GM19463 (cell line): Measurements from ENCODE around the gene DYNLT4.
"Not testable (repeated sequence)": the region's sequence is repeated elsewhere in the genome, so short reads cannot be mapped to it uniquely, and the experiment has no call there.

Source experiments
- ATAC-seq: cut with Tn5 transposase; IDR thresholded peaks from one replicate; pipeline ENCODE4 v1.9.1; 2021; ENCODE audit warnings: mild to moderate bottlenecking, moderate library complexity; ENCODE audit not compliant: unreplicated experiment

The DYNLT4 gene

DNA sequence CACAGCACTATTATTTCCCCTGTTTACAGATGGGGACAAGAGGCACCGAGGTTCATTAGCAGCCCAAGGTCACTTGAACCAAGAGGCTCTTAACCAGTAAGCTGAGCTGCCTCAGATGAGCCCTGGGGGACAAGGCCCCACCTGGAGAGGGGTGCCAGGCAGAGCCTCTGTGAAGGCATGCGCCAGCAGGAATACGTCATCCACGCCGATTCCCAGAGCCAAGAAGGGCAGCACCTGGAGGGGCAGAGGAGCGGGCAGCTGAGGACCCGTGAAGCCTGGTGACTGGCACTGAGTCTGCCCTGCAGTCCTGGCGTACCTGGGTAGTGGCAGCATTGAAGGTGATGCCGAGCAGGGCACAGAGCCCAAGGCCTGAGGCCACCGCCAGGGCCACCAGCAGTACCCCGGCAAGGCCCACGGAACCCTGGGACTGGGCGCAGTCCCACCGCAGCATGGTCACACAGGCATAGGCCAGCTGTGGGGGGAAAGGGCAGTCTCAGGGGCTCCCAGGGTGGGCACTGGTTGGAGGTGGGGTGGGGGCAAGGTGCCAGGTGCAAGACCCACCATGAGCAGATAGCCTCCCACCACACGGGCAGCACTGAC lies 21.8 kb upstream of the DYNLT4 start:
- ATAC-seq = no peak

DNA sequence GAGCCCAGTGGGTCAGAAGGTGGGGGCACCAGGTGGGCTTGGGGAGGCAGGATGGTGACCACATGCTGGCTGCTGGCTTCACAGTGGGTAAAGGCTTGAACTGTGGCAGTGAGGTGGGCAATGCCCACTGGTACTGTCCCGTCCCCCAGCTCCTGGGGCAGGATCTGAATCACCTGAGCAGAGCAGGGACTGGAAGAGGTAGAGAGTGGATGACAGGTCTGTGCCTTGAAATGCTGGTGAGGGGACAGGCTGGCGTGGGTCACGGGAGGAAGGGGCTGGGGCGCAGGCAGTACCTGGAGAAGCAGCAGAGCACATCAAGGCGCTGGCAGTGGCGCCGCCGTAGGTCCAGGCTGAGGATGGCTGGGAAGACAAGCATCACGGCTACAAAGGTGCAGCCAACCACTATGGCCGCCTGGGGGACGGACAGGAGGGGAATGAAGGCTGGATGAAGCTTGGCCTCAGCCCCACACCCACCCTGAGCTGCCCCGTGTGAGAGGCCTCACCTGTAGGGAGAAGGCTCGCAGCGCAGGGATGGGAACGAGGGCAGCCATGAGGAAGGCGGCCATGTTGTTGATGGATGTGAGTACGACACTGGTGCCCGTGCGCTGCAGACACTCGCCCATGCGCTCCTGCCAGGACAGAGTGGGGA lies 21.0 kb upstream of the DYNLT4 start:
- ATAC-seq = no peak

DNA sequence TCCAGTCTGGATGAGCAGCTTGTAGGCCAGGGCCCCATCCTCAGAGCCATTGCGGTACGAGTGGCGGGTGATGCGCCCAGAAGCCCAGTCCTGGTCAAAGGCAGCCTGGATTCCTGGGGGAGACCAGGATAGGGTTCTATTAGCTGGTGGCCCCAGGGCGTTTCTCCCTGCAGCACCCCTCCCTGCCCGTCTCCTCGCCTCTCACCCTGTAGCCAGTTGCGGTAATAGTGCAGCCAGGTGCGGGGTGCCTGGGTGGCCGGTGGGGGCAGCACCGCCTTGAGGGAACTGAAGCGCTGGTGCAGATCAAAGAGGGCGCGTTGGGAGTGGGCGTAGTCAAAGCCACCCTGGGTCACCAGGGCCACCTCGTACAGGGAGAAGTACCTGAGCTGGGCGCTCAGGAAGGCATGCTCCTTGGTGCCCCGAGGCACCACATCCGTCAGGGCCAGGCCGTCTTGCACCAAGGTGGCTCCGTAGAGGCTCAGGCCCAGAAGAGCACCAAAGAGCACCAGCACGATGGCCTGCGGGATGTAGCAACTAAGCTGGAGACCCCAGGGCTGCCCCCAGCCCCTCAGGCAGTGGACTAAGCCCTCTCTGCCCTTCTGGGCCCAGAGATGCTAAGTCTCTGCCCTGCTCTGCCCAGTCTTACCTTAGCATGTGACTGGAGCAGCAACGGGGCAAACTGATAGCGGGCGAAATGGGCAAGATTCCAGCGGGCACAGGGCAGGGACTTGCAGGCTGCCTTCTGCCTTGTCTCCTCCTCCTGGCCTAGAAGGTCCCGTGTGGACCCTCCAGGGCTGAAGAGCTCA lies 20.2 kb upstream of the DYNLT4 start:
- ATAC-seq = no peak

DNA sequence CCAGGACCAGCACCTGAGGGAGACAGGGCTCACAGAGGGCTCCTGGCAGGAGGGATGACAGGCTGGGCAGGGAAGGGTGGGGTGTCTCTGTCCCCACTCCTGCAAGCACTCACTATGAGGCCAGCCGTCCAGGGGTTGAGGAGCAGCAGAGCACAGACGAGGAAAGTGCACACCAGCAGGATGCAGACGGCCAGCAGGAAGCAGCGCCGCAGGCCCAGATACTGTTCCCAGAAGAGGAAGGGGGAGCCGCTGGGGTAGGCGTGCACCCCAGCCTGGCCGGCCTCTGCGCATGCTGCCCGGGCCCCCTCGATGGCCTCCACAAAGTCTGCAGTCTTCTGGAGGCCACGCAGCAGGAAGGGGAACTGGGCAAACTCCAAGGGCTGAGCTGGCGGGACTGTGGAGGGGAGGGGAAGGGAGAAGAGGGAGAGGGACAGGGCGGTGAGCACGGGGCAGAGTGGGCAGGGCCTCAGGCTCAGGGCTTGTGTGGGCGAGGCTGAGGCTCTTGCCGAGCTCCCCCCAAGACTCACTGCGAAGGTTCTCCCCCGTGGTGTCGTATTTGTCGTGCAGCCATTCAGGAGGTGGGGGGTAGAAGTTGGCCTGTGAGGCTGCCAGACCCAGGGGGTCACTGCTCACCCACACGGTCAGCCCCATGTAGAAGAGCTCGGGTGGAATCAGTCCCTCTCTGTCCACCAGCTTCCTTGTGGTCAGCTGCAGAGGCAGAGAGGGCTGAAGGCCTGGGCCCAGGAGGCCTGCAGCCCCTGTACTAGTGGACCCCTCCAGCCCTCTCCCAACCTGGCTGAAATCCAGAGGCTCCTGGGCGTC lies 19.4 kb upstream of the DYNLT4 start:
- ATAC-seq = no peak

DNA sequence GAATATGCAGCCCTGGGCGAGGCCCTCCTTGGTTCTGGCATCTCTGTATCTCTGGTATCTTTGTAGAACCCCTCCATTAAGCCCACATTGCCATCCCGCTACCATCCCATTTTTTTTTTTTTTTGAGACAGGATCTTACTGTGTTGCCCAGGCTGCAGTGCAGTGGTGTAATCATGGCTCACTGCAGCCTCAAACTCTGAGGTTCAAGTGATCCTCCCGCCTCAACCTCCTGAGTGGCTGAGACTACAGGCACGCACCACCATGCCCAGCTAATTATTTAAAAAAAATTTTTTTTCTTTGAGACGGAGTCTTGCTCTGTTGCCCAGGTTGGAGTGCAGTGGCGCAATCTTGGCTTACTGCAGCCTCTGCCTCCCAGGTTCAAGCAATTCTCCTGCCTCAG lies 17.2 kb upstream of the DYNLT4 start:
- not testable (repeated sequence) for ATAC-seq

DNA sequence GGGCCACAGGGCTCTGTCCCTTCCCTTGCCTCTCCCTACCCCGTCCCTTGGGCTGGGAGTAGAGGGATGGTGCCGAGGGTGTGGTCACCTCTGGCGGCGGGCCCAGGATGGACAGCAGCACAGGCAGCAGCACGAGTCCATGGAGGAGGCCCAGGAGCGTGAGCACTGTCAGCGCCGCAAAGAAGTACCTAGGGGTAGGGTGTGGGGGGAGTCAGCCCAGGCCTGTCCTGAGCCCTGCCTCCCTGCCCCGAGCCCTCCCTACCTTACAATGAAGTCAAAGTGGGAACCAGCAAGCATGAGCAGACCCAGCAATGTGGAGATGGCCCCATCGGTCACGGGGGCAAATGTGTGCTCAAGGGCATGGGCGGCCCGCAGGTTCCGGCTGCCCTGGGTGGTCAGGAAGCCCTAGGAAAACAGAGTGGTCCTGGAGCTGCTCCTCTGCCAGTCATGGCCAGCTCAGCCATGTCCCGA lies 15.9 kb upstream of the DYNLT4 start:
- ATAC-seq = no peak

DNA sequence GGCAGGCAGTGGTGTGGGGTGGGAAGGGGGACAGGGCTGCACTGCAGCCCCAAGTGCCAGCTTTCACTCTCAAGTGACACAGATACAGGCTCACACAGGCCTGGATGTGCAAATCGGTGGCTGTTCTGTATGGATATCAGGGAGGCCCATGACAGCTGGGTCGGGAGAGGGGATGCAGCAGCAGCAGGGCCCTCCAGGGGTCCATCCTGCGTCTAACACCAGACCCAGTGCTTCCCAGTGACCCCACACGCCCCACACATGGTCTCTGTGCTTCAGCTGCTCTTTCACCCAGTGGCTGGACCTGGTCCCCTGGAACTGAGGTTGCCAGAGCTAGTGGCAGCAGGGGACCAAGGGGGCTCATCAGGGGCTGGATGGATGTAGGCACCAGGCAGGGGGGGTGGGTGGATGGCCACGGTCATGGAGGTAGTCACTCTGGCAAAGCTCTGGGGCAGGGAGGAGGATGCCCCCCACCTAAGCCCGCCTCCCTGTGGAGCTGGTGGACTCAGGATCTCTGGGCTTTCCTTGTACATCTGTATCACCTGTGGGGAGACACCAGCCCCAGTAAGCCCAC lies 15.1 kb upstream of the DYNLT4 start:
- no peak for ATAC-seq

DNA sequence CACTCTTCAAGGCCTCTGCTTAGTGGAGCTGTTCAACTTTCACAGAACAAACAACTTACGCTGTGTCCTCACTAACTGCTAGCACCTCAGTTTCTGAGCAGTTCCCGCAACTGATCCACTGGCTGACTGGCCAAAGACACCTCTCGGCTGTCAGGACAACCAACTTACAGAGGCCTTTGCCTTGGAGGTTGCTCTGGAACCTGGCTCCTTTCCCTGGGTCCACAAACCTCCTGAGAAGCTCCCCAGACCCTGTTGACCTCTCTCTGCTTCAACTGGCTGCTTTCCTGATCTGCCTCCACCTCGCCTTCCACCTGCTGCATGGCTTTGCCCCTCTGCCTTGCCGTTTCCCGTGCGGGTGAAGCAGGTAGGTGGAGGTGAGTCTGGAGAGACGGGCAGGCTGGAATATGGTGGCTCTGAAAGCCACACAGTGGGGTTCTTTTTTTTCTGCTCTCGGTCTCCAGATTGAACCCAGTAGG lies 14.1 kb upstream of the DYNLT4 start:
- no peak for ATAC-seq

DNA sequence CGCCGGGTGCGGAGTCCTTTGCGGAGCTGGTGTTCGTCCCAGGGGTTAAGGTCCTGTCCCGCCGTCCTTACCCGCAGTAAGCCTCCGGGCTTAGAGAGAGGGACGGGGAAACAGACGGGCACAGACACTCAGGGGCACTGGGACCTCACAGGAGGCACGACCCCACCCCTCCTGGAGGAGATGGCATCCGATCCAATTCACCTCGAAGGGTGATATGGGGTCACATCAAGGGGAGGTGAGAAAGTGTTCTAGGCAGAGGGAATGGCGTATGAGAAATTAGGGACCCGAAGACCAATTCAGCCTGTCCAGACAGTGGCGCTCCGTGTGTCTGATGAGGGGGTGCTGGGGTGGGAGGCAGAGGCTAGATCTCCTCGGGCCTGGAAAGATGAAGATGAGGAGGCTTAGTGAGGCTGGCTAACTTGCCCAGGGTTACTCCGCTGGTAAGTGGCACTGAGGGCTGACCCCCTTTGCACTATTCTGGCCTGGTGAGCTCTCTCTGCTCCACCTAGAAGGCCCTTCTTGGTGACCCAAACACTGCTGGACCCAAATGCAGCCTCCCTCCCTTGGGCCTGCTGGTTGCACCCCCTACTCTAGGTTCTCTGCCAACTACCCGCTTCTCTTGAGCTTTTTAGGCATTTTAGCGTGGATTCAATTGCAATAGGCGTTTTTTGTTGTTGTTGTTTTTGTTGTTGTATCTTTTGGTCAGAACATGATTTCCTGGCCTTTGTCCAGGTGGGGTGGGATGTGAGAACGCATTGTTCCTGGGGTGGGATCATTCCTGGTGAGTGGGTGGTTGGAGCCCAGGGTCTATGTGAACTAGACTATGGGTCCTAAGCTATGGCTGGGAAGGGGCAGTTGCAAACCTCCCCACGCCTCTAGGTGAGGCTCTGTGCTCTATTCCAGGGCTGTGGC lies 13.4 kb upstream of the DYNLT4 start:
- ATAC-seq = no peak

DNA sequence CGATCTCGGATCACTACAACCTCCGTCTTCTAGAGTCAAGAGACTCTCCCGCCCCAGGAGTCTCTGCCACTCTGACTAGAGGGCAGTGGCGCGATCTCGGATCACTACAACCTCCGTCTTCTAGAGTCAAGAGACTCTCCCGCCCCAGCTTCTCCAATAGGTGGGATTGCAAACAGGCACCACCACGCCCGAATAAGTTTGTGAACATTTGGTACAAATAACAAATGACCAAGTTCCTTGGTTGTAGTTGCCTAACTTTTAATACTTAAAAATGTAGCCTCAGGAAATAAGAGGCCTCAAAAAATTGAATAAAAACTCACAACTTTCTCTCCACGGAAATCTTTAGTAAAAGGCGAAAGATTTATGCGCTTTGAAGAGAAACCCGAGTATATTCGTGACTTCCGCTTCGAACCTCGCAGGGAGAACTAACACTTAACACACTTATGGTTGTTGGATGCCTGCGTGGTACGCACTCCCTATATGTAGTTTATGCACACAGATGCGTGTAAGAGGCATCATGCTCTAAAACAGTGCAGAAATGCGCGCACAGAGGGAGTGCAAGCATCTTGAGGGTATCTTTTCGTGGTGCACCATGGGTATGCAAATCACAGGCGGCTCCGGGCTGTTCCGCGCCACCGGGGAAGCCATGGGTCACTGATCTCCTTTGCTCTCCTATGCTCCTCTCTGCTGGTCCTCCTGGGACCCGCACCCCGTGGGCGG lies 12.6 kb upstream of the DYNLT4 start:
- peak; percentile 74 for ATAC-seq

DNA sequence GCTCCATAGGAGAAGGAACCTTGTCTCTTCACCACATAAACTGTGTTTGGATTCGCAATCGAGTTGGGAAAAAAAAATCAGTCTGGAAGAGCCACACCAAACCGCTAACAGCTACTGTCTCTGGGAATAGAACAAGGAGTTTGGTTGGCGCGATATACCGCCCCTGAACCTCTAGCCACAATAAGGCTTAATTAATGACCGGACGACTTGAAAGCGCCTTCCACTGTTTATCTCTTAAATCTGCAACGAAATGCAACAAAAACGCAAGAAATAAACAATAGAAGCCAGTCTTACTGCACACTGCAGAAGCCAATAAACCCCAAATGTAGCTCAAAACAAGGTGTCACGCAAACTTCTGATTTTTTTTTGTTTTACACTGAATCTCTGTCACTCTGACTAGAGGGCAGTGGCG lies 12.1 kb upstream of the DYNLT4 start:
- no peak for ATAC-seq

DNA sequence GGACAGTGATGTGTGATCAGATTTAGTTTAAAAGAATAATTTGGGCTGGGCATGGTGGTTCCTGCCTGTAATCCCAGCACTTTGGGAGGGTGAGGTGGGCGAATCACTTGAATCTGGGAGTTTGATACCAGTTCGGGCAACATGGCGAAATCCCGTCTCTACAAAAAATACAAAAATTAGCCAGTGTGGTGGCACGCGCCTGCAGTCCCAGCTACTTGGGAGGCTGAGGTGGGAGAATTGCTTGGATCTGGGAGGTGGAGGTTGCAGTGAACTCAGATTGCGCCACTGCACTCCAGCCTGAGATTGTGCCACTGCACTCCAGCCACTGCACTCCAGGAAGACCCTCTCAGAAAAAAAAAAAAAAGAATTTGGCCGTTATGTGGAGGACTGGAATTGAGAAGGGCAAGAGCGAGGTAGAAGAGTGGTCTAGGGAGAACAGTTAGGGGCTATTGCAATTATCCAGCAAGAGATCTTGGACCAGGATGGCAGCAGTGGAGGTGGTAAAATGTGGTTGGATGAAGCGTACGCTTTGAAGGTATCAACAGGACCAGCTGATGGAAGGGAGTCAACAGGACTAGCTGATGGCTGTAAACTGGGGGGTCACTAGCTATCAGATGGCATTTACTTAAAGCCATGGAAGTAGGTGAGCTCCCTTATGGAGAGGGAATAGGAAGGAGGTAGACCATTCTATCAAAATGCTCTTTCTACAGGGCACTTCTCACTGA lies 10.8 kb upstream of the DYNLT4 start:
- no peak for ATAC-seq

DNA sequence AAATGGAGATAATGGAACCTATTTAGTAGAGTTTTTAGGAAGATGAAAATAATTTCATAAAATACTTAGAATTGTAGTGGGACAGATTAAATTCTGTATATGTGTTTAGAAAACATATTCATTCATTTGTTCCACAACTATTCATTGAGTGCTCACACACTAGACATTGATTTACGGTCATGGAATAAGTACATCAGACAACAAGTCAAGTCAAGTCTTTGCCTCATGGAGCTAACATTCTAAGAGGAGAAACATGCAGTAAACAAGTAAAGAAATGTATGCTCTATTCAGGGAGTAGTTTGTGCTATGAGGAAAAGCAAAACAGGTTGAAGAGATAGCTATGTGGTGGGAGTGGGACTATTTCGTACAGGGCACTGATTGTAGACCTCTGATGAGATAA lies 10.2 kb upstream of the DYNLT4 start:
- ATAC-seq = no peak

DNA sequence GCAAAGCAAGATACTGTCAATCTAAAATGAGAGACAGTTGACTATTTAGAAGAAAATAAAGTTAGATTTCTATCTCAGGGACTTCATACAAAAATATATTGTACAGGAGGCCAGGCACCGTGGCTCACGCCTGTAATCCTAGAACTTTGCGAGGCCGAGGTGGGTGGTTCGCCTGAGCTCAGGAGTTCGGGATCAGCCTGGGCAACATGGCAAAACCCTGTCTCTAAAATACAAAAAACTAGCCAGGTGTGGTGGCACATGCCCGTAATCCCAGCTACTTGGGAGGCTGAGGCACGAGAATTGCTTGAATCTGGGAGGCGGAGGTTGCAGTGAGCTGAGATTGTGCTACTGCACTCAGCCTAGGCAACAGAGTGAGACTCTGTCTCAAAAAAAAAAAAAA lies 8.8 kb upstream of the DYNLT4 start:
- ATAC-seq = not testable (repeated sequence)

DNA sequence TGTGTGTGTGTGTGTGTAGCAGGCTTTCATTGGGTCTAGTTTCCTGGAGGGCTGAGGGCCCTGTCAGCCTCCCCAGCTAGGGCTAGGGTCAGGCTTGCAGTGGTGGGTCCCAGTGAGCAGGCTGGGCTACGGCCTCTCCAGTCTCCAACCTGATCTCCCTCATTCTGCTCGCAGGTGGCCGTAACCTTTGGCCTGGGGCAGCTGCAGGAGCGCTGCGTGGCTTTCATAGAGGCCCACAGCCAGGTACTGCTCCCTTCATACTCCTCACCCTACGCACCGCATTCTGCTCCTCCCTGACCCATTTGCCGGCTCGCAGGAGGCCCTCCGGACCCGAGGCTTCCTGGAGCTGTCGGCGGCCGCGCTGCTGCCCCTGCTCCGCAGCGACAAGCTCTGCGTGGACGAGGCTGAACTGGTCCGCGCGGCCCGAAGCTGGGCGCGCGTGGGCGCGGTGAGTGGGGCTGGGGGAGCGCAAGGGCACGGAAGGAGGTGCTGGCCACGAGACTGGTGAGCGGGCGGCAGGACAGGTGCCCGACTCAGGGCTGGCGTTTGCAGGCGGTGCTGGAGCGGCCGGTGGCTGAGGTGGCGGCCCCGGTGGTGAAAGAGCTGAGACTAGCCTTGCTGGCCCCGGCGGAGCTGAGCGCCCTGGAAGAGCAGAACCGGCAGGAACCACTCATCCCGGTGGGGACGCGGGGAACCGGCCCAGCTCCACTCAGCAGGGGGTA lies 5.8 kb upstream of the DYNLT4 start:
- ATAC-seq = no peak

DNA sequence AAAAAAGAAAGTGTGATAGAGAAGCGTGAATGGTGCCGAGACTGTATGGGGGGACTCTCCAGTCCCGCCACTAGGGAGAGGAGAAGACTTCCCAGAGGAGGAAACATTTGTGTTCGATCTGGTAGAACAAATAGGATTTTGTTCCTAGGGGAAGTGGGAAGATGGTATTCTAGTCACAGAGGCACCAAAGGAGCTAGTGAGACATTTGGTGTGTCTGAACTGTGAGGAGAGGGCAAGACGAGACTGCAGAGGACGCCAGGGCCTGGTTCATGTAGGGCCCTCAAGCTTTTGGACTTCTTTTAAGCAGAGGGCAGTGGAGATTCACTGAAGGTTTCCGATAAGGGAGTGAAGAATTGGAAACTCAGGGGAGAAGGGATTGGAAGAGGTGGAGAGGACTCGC lies 4.1 kb upstream of the DYNLT4 start:
- no peak for ATAC-seq

DNA sequence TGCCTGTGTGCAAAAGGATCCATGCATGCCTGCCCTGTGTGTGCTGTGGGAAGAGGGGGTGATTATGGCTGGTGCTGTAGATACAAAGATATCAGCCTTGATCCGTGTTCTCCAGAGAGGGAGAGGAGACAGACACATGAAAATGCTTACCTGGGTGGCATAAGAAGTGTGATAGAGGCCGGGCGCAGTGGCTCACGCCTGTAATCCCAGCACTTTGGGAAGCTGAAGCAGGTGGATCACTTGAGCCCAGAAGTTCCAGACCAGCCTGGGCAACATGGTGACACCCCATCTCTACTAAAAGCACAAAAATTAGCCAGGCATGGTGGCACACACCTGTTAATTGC lies 3.6 kb upstream of the DYNLT4 start:
- ATAC-seq = not testable (repeated sequence)
